ENCODE data around the gene AGBL4. TPM values are rescaled to one million over a fixed set of nuclear protein-coding genes. Genes with fewer than 3 reads are reported as not detected.

The AGBL4 gene
- total RNA-seq, 1 donor from 2014 or later: 3.1 TPM

GRCh38 chr1:49125746-49126145 lies 898.0 kb downstream of the AGBL4 start:
- H3K4me3 Mint-ChIP-seq (ENCODE audit: low read depth): no peak overlapping the region
- H3K36me3 Mint-ChIP-seq (ENCODE audit: insufficient read depth): peaks cover 5% of the 10 kb centered on the region
- DNase-seq (ENCODE audit: low spot score, unreplicated experiment): no peak
- H3K27me3 Mint-ChIP-seq: no peaks in the 10 kb centered on the region
- TF ChIP-seq, protein P1, sequence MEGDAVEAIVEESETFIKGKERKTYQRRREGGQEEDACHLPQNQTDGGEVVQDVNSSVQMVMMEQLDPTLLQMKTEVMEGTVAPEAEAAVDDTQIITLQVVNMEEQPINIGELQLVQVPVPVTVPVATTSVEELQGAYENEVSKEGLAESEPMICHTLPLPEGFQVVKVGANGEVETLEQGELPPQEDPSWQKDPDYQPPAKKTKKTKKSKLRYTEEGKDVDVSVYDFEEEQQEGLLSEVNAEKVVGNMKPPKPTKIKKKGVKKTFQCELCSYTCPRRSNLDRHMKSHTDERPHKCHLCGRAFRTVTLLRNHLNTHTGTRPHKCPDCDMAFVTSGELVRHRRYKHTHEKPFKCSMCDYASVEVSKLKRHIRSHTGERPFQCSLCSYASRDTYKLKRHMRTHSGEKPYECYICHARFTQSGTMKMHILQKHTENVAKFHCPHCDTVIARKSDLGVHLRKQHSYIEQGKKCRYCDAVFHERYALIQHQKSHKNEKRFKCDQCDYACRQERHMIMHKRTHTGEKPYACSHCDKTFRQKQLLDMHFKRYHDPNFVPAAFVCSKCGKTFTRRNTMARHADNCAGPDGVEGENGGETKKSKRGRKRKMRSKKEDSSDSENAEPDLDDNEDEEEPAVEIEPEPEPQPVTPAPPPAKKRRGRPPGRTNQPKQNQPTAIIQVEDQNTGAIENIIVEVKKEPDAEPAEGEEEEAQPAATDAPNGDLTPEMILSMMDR (IDR thresholded peaks at IDR 0.05; ENCODE audit: unreplicated experiment): no peak
- peaks cover 37% of the 10 kb centered on the region for H3K9me3 Mint-ChIP-seq (ENCODE audit: low read depth)
- no peaks in the 10 kb centered on the region for H3K4me1 Mint-ChIP-seq (ENCODE audit: low read depth)
- no peak overlapping the region for H3K27ac Mint-ChIP-seq

GRCh38 chr1:49111931-49112330 lies 911.8 kb downstream of the AGBL4 start:
- TF ChIP-seq, protein P1 (IDR thresholded peaks at IDR 0.05; ENCODE audit: unreplicated experiment): no peak
- Mint-ChIP-seq H3K4me1 (ENCODE audit: low read depth) (no peaks in the 10 kb centered on the region), H3K27me3 (no peaks in the 10 kb centered on the region), H3K36me3 (ENCODE audit: insufficient read depth) (peaks cover 7% of the 10 kb centered on the region), H3K9me3 (ENCODE audit: low read depth) (peaks cover 63% of the 10 kb centered on the region), H3K4me3 (ENCODE audit: low read depth) (no peak overlapping the region), H3K27ac (no peak overlapping the region)
- DNase-seq (ENCODE audit: low spot score, unreplicated experiment): no peak

DNA sequence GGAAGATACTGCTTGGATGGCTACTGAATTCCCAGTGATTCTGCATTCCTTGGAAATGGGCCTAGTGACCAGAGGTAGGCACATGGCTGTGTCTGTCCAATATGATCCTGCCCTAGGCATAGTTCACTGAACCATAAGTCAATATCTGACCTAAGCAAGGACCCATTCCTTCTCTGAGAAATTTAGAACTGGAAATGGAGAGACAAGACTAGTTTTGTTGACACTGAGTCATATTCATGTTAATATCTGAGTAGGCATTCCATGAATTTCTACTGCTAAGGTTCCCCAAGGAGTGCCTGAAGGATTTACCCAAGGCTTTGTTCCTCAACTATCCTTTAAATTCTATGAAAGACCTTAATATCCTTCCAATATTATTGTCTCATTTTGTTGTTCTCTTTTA lies 917.3 kb downstream of the AGBL4 start:
- no peaks in the 10 kb centered on the region for H3K27me3 Mint-ChIP-seq
- no peak for DNase-seq (ENCODE audit: low spot score, unreplicated experiment)
- H3K4me3 Mint-ChIP-seq (ENCODE audit: low read depth): no peak overlapping the region
- TF ChIP-seq, protein P1 (IDR thresholded peaks at IDR 0.05; ENCODE audit: unreplicated experiment): no peak
- no peak overlapping the region for H3K27ac Mint-ChIP-seq
- peaks cover 4% of the 10 kb centered on the region for H3K36me3 Mint-ChIP-seq (ENCODE audit: insufficient read depth)
- no peaks in the 10 kb centered on the region for H3K4me1 Mint-ChIP-seq (ENCODE audit: low read depth)
- peaks cover 69% of the 10 kb centered on the region for H3K9me3 Mint-ChIP-seq (ENCODE audit: low read depth)

DNA sequence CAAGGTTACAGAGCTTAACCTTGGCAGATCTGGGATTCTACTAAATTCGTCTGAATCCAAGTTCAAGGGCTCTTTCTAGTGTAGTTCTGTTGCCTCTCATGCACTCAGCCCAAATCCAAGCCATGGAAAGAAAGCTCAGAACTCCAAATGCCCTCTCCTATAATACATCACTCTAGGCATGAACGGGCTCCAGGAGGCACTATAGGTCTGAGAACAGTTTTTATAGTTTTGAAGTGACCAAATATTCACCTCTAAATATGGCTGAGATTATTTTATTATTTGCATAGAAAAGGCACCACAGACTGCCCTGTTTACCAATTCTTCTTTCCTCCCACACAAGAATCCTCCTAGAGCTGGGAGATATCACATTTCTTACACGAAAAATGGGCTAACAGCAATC lies 919.2 kb downstream of the AGBL4 start:
- Mint-ChIP-seq H3K9me3 (ENCODE audit: low read depth) (peaks cover 63% of the 10 kb centered on the region), H3K27ac (no peak overlapping the region), H3K36me3 (ENCODE audit: insufficient read depth) (peaks cover 1% of the 10 kb centered on the region), H3K4me1 (ENCODE audit: low read depth) (no peaks in the 10 kb centered on the region), H3K27me3 (no peaks in the 10 kb centered on the region), H3K4me3 (ENCODE audit: low read depth) (no peak overlapping the region)
- TF ChIP-seq, protein P1 (IDR thresholded peaks at IDR 0.05; ENCODE audit: unreplicated experiment): no peak
- DNase-seq (ENCODE audit: low spot score, unreplicated experiment): no peak

DNA sequence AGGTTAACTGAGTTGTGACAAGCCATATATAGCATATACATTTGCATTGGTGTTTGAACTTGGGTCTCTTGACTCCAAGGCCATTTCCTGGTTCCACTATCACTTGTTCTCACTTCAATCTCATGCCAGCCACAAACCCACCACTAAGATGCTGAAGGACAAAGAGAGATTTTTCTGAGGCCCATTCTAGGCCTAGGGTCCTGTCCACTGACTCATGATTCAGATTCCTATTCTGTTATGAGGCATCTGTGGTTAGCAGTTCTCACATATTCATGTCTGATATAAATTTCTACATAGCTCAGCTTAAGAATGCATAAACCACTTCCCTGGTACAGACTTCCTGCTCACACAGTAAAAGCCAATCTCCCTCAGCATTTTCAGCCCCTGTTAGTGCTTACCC lies 921.0 kb downstream of the AGBL4 start:
- TF ChIP-seq, protein P1 (IDR thresholded peaks at IDR 0.05; ENCODE audit: unreplicated experiment): no peak
- peaks cover 66% of the 10 kb centered on the region for H3K9me3 Mint-ChIP-seq (ENCODE audit: low read depth)
- no peak for DNase-seq (ENCODE audit: low spot score, unreplicated experiment)
- no peak overlapping the region for H3K4me3 Mint-ChIP-seq (ENCODE audit: low read depth)
- H3K36me3 Mint-ChIP-seq (ENCODE audit: insufficient read depth): peaks cover 2% of the 10 kb centered on the region
- H3K27me3 Mint-ChIP-seq: no peaks in the 10 kb centered on the region
- H3K4me1 Mint-ChIP-seq (ENCODE audit: low read depth): no peaks in the 10 kb centered on the region
- no peak overlapping the region for H3K27ac Mint-ChIP-seq
